GM12875 (cell line): ENCODE results near the gene PLAAT2.

Experiments used
- H3K4me3 ChIP-seq: one replicate; pipeline ENCODE4 v1.5.1; 2011; ENCODE audit warnings: low read depth, low read length, control low read depth
- TF ChIP-seq, protein P1 (sequence below): IDR thresholded peaks from 2 replicates; pipeline ENCODE4 v1.5.1; 2011; ENCODE audit warnings: low read depth, mild to moderate bottlenecking, control low read depth, inconsistent platforms, low read length, moderate library complexity, borderline replicate concordance; ENCODE audit not compliant: insufficient read depth

The PLAAT2 gene

DNA sequence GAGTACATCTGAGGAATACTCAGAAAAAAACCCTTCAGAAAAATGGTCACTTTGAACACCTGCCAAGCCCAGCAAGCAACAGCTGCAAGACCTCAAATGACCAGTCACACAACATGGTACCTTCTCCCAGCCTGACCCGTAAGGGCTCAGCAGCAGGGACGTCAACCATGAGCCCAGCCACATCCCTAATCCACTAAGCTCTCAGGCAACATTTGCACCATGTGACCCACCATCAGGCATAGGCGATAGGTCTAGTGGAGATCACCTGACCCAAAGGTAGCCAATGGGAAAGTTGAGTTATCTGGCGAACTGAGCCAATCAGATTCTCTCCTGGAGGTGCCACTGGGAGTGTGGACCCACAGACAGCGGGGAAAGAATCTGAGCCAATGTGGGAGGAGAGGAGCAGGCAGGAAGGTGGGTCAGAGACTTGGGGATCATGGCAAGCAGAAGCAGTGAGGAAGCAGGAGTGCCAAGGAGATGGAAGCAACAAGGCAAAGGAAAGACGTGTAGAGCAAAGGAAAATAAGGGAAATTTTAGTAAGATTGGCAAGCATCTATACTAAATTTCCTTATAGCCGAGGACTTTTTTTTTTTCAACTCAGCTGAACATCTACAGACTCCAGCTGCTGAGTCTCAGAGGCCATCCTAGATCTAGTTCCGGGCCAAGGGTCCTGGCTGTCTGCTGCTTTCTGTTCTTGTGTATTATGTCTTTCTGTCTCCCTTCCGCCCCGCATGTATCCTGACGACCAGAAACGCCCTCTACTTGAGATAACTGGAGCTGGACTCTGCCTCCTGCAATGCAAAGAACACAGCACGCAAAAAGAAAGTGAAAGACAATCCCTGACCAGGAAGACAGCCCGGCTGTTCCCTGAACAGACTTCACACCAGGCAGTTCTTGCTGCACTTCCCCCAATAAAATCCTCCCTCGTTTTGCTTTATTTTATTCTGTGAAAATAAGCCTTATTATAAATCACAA lies 11.0 kb upstream of the PLAAT2 start:
- TF ChIP-seq, protein P1, sequence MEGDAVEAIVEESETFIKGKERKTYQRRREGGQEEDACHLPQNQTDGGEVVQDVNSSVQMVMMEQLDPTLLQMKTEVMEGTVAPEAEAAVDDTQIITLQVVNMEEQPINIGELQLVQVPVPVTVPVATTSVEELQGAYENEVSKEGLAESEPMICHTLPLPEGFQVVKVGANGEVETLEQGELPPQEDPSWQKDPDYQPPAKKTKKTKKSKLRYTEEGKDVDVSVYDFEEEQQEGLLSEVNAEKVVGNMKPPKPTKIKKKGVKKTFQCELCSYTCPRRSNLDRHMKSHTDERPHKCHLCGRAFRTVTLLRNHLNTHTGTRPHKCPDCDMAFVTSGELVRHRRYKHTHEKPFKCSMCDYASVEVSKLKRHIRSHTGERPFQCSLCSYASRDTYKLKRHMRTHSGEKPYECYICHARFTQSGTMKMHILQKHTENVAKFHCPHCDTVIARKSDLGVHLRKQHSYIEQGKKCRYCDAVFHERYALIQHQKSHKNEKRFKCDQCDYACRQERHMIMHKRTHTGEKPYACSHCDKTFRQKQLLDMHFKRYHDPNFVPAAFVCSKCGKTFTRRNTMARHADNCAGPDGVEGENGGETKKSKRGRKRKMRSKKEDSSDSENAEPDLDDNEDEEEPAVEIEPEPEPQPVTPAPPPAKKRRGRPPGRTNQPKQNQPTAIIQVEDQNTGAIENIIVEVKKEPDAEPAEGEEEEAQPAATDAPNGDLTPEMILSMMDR = no peak
- H3K4me3 ChIP-seq = no peak overlapping the region

DNA sequence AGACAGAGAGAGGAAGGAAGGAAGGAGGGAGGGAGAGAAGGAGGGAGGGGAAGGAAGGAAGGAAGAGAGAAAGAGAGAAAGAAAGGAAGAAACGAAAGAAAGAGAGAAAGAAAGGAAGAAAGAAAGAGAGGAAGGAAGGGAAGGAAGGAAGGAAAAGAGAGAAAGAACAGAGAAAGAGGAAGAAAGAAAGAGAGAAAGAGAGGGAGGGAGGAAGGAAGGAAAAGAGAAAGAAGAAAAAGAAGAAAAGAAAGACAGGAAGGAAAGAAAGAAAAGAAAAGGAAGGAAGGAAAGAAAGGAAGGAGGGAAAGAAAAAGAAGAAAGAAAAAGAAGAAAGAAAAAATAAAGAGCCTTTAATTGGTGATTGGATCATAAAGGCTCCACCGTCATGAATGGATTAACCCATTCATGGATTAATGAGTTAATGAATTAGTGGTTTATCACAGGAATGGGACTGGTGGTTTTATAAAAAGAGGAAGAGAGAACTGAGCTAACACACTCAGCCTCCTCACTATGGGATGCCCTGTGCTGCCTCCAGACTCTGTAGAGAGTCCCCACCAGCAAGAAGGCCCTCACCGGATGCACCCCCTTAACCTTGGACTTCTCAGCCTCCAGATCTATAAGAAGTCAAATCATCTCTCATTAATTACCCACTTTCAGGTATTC lies 9.0 kb upstream of the PLAAT2 start:
- TF ChIP-seq, protein P1 = no peak
- no peak overlapping the region for H3K4me3 ChIP-seq

DNA sequence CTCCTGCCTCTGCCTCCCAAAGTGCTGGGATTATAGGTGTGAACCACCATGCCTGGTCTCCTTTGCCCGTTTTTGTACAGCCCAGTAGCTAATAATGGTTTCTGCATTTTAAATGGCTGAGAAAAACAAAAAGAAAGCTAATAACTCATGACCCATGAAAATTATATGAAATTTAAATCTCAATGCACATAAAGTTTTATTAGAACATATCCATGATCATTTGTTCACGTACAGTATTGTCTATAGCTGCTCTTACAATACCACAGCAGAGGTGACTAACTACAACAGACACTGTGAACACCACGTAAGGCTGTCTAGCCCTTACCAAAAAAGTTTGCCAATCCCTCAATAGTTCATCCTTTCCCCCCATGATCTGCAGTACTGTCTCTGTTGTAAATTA lies 6.4 kb upstream of the PLAAT2 start:
- H3K4me3 ChIP-seq = no peak overlapping the region
- TF ChIP-seq, protein P1 = no peak

DNA sequence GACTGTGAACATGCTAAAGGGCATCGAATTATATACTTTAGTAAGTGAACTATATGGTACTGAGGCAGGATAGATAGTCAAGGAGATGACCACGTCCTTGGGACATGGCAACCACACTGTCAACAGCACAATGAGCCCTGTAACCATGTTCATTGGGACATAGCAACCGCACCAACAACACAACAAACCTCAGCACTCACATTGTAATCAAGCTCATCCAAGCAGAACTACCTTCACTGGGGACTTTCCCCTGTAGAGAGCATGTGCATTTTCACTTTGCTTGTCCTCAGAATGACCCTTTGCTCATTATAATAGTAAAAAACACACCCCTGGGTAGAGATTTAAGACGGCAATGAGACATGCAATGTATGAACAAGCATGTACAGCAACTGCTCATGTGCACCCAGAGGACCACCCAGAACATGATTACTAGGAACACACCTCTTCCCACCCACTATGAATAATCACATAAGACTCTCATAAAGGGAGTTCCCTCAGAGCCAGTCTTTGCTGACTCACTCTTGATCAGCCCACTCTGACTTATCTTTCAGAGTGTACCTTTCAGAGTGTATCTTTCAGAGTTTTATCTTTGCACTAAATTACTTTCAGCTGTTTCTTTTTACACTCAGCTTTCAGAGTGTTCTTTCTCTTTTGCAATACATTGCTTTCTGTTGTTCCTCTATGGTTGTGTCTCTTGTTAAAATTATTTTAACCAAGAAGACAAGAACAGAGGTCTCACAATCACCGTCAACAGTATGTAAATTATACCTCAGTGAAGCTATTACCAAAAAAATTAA lies 4.1 kb upstream of the PLAAT2 start:
- TF ChIP-seq, protein P1 = no peak
- H3K4me3 ChIP-seq = no peak overlapping the region

DNA sequence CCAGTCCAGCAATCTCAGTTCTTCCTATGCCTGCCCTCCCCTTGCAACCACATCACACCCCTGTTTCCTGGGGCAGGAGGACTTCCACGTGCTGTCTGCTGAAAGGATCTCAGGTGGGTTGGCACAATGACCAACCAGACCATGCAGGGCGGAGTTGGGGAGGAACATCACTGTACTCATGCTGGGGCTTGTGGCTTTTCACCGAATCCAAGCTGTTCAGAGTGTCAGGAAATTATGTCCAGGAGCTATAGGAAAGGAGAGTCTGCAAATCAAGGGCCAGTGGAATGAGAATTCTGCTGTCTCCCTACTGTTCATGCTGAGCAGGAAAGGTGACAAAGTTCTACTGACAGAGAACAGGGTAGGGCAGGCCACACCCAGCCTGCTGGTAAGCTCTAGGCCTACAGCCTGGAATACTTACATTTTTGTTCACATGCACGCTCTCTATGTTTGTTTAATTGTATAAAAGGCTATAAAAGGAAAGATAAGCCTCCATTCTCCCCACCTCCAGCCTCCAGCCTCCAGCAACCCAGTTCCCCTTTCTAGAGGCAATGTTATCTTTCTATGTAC lies 1.7 kb upstream of the PLAAT2 start:
- no peak overlapping the region for H3K4me3 ChIP-seq
- TF ChIP-seq, protein P1 = no peak

DNA sequence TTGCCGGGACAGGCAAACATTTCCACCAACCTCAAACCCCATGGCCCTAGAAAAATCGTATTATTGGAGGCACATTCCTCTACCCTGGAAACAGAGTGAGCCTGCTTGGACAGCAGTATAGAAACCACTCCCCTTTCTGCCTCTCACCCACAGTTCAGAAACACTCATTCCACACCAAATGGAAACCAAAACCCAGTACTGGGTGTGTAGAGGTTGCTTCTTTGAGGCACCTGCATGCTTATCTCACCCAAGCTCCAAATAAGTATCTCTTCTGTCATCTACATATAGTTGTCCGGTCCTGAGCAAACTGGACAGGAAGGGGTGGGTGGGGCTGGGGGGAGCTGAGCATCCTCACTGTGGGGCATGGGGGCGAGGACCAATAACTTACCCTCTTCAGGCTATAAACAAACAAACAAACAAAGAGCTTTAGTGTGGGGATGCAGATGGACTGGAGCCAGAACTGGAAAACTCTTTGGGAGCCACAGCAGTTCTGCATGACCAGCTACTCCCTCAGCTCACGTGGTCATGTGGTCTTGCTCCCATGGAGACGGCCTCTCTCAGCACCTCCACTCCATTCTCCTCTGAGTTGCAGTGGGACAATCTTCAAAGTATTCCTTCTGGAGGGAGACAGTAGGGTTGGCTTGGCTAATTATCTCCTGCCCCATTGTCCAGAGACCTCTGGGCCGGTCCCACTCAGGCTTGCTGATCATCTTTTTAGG lies 1.0 kb upstream of the PLAAT2 start:
- TF ChIP-seq, protein P1 = no peak
- H3K4me3 ChIP-seq = no peak overlapping the region
